HG02981 (cell line): ENCODE measurements around the gene DPEP2NB.

Source experiments
- ATAC-seq: cut with Tn5 transposase; IDR thresholded peaks from one replicate; pipeline ENCODE4 v1.9.1; 2021; ENCODE audit warnings: mild to moderate bottlenecking, moderate library complexity; ENCODE audit not compliant: unreplicated experiment

DPEP2NB gene

DNA sequence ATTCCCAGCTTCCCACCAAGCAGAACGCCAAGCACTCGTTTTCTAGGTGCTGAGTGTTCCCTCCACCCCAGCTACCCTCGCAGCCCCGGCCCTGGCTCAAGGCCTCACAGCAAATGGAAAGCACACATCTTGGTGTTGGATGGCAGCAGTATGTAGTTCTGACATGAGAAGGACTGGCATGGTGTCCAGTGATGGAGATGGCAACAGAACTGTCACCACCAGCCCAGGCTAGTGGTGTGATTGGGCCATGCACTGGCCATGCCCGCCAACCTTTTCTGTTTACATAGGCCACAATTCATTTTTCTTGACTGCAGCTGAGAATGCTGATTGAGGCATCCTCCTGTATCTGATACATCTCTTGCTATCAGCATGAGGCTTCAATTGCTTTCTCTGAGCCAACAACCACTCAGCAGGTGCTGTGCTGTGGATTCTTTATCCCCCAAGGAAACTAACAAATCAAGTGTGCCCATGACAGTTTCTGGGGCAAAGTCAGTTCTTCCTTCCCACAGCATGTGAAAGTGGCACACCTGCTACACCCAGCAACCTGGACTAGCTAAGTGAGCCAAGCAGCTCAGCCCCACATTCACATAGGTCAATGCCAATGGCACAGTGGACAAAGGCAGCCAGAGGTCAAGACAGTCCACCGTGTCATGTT, 51.1 kb downstream of the DPEP2NB start:
- no peak for ATAC-seq

DNA sequence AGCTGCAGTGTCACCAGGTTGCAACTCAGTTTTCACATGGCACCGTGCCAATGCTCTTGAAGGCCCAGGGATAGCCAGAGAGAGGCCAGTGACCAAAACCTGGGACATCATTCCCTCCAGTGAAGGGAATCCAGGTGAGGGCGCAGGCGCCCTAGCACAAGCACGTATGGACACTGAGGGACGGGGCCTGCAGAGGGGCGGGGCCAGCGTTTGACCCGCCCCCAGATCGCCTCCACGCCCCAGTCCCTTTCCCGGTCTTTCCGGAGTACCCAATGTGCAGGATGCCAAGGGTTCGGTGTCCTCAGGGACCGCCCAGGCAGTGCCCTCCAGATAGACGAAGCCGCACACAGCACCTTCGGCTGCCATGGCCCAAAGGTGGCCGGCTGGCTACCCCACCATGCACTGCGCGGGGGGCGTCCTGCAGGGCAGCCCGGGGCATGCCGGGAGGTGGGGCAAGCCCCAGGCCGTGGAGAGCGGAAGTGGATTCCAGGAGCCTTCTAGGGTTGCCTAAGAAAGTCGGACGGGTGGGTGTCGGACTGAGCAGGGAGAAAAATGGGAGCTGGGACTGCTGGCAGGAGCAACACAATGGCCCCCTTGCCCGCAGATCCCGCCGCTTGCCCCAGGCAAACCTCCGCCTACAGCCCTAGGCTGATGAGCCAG, 51.9 kb downstream of the DPEP2NB start:
- ATAC-seq, result no peak
